DND-41 (cell line): Measurements from ENCODE around the gene PAK1.
"Not testable (repeated sequence)": the region's sequence is repeated elsewhere in the genome, so short reads cannot be mapped to it uniquely, and the experiment has no call there.

ENCODE experiments used
- EZH2 ChIP-seq: IDR thresholded peaks from 3 replicates; pipeline ENCODE4 v1.6.1; 2012; ENCODE audit warnings: borderline replicate concordance, low read depth, mild to moderate bottlenecking, moderate library complexity, low read length, inconsistent platforms; ENCODE audit not compliant: severe bottlenecking
- TF ChIP-seq, protein P1 (sequence below): IDR thresholded peaks from 2 replicates; pipeline ENCODE4 v1.5.1; 2012; ENCODE audit warnings: borderline replicate concordance, low read length, moderate library complexity, mild to moderate bottlenecking; ENCODE audit not compliant: poor library complexity, severe bottlenecking; ENCODE audit errors: extremely low read depth

DNA sequence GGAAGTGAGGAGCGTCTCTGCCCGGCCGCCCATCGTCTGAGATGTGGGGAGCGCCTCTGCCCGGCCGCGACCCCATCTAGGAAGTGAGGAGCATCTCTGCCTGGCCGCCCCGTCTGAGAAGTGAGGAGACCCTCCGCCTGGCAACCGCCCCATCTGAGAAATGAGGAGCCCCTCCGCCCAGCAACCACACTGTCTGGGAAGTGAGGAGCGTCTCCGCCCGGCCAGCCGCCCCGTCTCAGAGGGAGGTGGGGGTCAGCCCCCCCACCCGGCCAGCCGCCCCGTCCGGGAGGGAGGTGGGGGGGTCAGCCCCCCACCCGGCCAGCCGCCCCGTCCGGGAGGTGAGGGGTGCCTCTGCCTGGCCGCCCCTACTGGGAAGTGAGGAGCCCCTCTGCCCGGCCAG, 16.1 kb upstream of the PAK1 start:
- TF ChIP-seq, protein P1, sequence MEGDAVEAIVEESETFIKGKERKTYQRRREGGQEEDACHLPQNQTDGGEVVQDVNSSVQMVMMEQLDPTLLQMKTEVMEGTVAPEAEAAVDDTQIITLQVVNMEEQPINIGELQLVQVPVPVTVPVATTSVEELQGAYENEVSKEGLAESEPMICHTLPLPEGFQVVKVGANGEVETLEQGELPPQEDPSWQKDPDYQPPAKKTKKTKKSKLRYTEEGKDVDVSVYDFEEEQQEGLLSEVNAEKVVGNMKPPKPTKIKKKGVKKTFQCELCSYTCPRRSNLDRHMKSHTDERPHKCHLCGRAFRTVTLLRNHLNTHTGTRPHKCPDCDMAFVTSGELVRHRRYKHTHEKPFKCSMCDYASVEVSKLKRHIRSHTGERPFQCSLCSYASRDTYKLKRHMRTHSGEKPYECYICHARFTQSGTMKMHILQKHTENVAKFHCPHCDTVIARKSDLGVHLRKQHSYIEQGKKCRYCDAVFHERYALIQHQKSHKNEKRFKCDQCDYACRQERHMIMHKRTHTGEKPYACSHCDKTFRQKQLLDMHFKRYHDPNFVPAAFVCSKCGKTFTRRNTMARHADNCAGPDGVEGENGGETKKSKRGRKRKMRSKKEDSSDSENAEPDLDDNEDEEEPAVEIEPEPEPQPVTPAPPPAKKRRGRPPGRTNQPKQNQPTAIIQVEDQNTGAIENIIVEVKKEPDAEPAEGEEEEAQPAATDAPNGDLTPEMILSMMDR, result not testable (repeated sequence)
- TF ChIP-seq EZH2, result not testable (repeated sequence)
